B cell (primary cell): ENCODE data around the gene LRP5. TPM values are rescaled to one million over a fixed set of nuclear protein-coding genes. Genes with fewer than 3 reads are reported as not detected.

Experiments
- ATAC-seq: fragments of 200-7000 bp; cut with Tn5 transposase; one replicate; pipeline ENCODE4 v1.10.0; 2021; ENCODE audit warnings: low read depth, mild to moderate bottlenecking, moderate number of reproducible peaks, moderate library complexity
- CTCF ChIA-PET: fragments of 350-600 bp; sonication (Branson Sonifier 250); formaldehyde crosslinking; loops from one replicate; lab custom pipeline; 2021; ENCODE audit warnings: antibody characterized with exemption, inconsistent platforms; lab: Charles Lee
- POLR2A ChIA-PET: fragments of 350-600 bp; sonication (Branson Sonifier 250); formaldehyde crosslinking; loops from one replicate; lab custom pipeline; 2021; ENCODE audit warnings: antibody characterized with exemption; lab: Charles Lee
- DNase-seq: peaks from one replicate; pipeline ENCODE4 v3.0.0; 2013
- H2AFZ ChIP-seq: 2 replicates; pipeline ENCODE4 v1.6.1; 2012; ENCODE audit warnings: mild to moderate bottlenecking, low read depth, low read length; ENCODE audit not compliant: insufficient read depth, poor library complexity, severe bottlenecking
- H3K27ac ChIP-seq, 2 donors: 1 replicate in 1 of 2; 2 replicates in 1 of 2; pipeline ENCODE4 v1.5.1; 2012 to 2013; ENCODE audit warnings: low read length in 2 of 2, mild to moderate bottlenecking in 2 of 2, moderate library complexity in 1 of 2
- H3K27me3 ChIP-seq, 4 experiments: fragments of 200-600 bp in 1 of 4; sonication (generic) in 1 of 4; replicated peaks in 1 of 4; 1 replicate in 2 of 4; 2 replicates in 2 of 4; pipeline versions ENCODE4 v1.6.1 to v1.7.0; 2013 to 2016; ENCODE audit warnings: low read length in 3 of 4, mild to moderate bottlenecking in 2 of 4, mixed read lengths in 1 of 4, moderate library complexity in 1 of 4; ENCODE audit not compliant: insufficient read depth in 4 of 4, control insufficient read depth in 3 of 4; ENCODE audit errors: control extremely low read depth in 1 of 4
- H3K36me3 ChIP-seq, 2 experiments: replicated peaks in 1 of 2; 1 replicate in 1 of 2; 2 replicates in 1 of 2; pipeline versions ENCODE4 v1.6.1 to v1.7.1; 2013; ENCODE audit warnings: low read length in 1 of 2; ENCODE audit not compliant: insufficient read depth in 2 of 2, control insufficient read depth in 1 of 2; ENCODE audit errors: control extremely low read depth in 1 of 2, extremely low read depth in 1 of 2
- H3K4me1 ChIP-seq, 2 donors: fragments of 200-600 bp in 1 of 2; sonication (generic) in 1 of 2; 1 replicate in 1 of 2; 2 replicates in 1 of 2; pipeline versions ENCODE4 v1.5.1 to v1.6.1; 2013 to 2017; ENCODE audit warnings: low read length in 2 of 2; ENCODE audit not compliant: control insufficient read depth in 2 of 2, insufficient read depth in 2 of 2
- H3K4me2 ChIP-seq: replicated peaks from 2 replicates; pipeline ENCODE3; 2012; ENCODE audit warnings: mild to moderate bottlenecking, low read depth, low read length; ENCODE audit not compliant: poor library complexity, severe bottlenecking
- H3K4me3 ChIP-seq, 5 experiments: fragments of 200-600 bp in 1 of 5; sonication (generic) in 1 of 5; 1 replicate in 3 of 5; 2 replicates in 2 of 5; pipeline versions ENCODE4 v1.5.1 to v1.7.0; 2011 to 2016; ENCODE audit warnings: low read length in 4 of 5, mild to moderate bottlenecking in 4 of 5, low read depth in 2 of 5, control low read depth in 1 of 5, moderate library complexity in 1 of 5; ENCODE audit not compliant: insufficient read depth in 1 of 5; ENCODE audit errors: control extremely low read depth in 1 of 5, extremely low read depth in 1 of 5
- H3K79me2 ChIP-seq: fragments of 200-600 bp; sonication (generic); one replicate; pipeline ENCODE4 v1.6.0; 2016; ENCODE audit warnings: low read length; ENCODE audit not compliant: control insufficient read depth, insufficient read depth
- H3K9ac ChIP-seq: fragments of 200-600 bp; sonication (generic); 2 replicates; pipeline ENCODE4 v1.6.1; 2017; ENCODE audit warnings: mild to moderate bottlenecking, low read length, moderate library complexity
- H3K9me3 ChIP-seq, 3 donors: one replicate each; pipeline versions ENCODE4 v1.6.1 to v1.7.1; 2013; ENCODE audit warnings: low read length in 2 of 3; ENCODE audit not compliant: control insufficient read depth in 2 of 3, insufficient read depth in 1 of 3; ENCODE audit errors: control extremely low read depth in 1 of 3
- H4K20me1 ChIP-seq: 2 replicates; pipeline ENCODE4 v1.6.0; 2012; ENCODE audit warnings: mild to moderate bottlenecking, low read length; ENCODE audit not compliant: insufficient read depth, control insufficient read depth, poor library complexity, severe bottlenecking
- H3K27ac Mint-ChIP-seq: one replicate; pipeline ENCODE4 v1.8.0; 2021; ENCODE audit warnings: mixed read lengths
- H3K27me3 Mint-ChIP-seq: one replicate; pipeline ENCODE4 v1.8.0; 2021; ENCODE audit warnings: mixed read lengths
- H3K4me1 Mint-ChIP-seq: one replicate; pipeline ENCODE4 v1.8.0; 2021; ENCODE audit warnings: mixed read lengths
- H3K4me3 Mint-ChIP-seq: one replicate; pipeline ENCODE4 v1.8.0; 2021; ENCODE audit warnings: mixed read lengths
- H3K9me3 Mint-ChIP-seq: one replicate; pipeline ENCODE4 v1.8.0; 2022; ENCODE audit warnings: mixed read lengths; ENCODE audit not compliant: insufficient read depth
- CTCF ChIP-seq: fragments of 200-600 bp; IDR thresholded peaks from one replicate; pipeline ENCODE4 v1.8.0; 2022; ENCODE audit warnings: antibody characterized with exemption, mild to moderate bottlenecking
- EZH2 ChIP-seq: IDR thresholded peaks from 2 replicates; pipeline ENCODE4 v1.6.1; 2012; ENCODE audit warnings: borderline replicate concordance, low read depth, mild to moderate bottlenecking, moderate library complexity, low read length; ENCODE audit not compliant: insufficient read depth, poor library complexity, severe bottlenecking
- WGBS: methylation state at CpG from one replicate; pipeline ENCODE4 v1.1.5; 2013; ENCODE audit warnings: missing lambda C conversion rate; ENCODE audit not compliant: insufficient coverage; 5-methylcytosine and 5-hydroxymethylcytosine counted together
- intact Hi-C: fragments of 100-400 bp; cut with micrococcal nuclease; formaldehyde crosslinking; loops from one replicate; pipeline ENCODE4 v1.10.0; 2022
- polyA plus RNA-seq: library from polyadenylated mRNA; depleted of rRNA; stranded (reverse); fragments of >200 nt; gene quantifications from 2 replicates; pipeline ENCODE4 v1.2.3, GENCODE V29; 2012
- total RNA-seq, 2 donors: library from RNA; stranded (reverse); fragments of 120-200 nt in 1 of 2; gene quantifications; 1 replicate in 1 of 2; 2 replicates in 1 of 2; pipeline versions ENCODE4 v1.2.3 to v1.2.4, GENCODE V29; 2013 to 2022

The LRP5 gene
- total and polyA plus RNA-seq, 2 donors (not counting 1 experiment from before 2014, with no cell fraction given) = 2.4 to 13.9 TPM

DNA sequence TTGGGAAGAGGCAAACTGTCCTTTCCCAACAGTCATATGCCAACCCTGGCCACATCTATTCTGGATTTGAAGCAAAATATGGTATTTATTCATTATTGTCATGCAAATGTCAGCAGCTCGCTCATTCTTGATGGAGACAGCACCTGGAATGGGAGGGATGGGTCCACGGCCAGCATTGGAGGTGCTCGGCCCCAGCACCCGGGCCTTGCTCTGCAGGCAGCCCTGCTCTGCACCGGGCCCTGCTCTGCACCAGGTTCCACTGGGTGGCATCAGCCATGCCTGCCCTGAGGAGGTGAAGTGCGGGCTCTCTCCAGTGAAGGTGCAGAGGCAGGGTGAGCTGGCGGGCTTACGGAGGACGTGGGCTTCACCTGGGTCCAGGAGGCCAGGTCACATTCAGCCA lies 19.8 kb downstream of the LRP5 start:
- Mint-ChIP-seq H3K4me1 (peaks cover 22% of the 10 kb centered on the region), H3K4me3 (no peak overlapping the region), H3K27me3 (peaks cover 7% of the 10 kb centered on the region), H3K9me3 (no peaks in the 10 kb centered on the region), H3K27ac (no peak overlapping the region)
- no peak overlapping the region for H3K4me2 ChIP-seq
- TF ChIP-seq CTCF (no peak), EZH2 (no peak)
- peaks cover 0 to under 1% (median 0%) of the 10 kb centered on the region in 3 donors for H3K9me3 ChIP-seq
- H3K79me2 ChIP-seq = no peaks in the 10 kb centered on the region
- H3K4me3 ChIP-seq = no peak overlapping the region
- no peaks in the 10 kb centered on the region for H3K36me3 ChIP-seq
- H2AFZ ChIP-seq = no peak overlapping the region
- no peaks in the 10 kb centered on the region for H4K20me1 ChIP-seq
- DNase-seq (no peak), ATAC-seq (no peak)
- intact Hi-C loops = no loop called here
- CTCF ChIA-PET = interaction anchor here (1.3 kb wide), 1 partner anchor 56 kb away, joined by 3 read pairs; no protein-coding TSS in a partner anchor
- POLR2A ChIA-PET = no interaction called here
- H3K4me1 ChIP-seq = peaks cover 21 to 27% of the 10 kb centered on the region in 2 donors
- no peak overlapping the region for H3K27ac ChIP-seq
- H3K9ac ChIP-seq = no peak overlapping the region
- WGBS = 93% methylated on average over 7 of the region's 9 CpGs
- peaks cover 0 to 12% (median under 1%) of the 10 kb centered on the region in 4 experiments for H3K27me3 ChIP-seq

DNA sequence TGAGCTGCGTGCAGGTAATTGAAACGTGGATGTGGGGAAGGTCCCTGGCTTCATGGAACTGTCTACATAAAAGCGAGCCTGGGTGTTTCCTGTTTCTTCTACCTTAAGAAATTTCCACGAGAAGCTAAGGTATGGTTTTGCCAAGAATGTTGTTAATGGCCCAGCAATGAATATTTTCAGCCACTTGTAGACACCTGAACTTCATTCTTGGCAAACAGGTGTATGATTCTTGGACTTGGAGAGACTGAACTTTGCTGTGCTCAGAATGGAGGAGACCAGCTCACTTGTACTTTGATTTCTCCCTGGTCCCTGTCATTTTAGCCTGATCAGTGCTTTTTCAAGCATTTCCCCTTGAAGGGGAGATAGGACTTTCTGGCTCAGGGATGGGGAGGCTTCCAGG lies 20.8 kb downstream of the LRP5 start:
- POLR2A ChIA-PET = no interaction called here
- no peak overlapping the region for H2AFZ ChIP-seq
- H3K4me3 Mint-ChIP-seq = no peak overlapping the region
- H3K9me3 ChIP-seq = no peaks in the 10 kb centered on the region
- intact Hi-C loops = no loop called here
- H3K27me3 Mint-ChIP-seq = peaks cover 3% of the 10 kb centered on the region
- CTCF ChIA-PET = no interaction called here
- no peaks in the 10 kb centered on the region for H3K36me3 ChIP-seq
- no peak overlapping the region for H3K4me2 ChIP-seq
- peaks cover 13 to 23% of the 10 kb centered on the region in 2 donors for H3K4me1 ChIP-seq
- no peak overlapping the region for H3K27ac ChIP-seq
- no peak overlapping the region for H3K4me3 ChIP-seq
- H3K9me3 Mint-ChIP-seq = no peaks in the 10 kb centered on the region
- ATAC-seq (no peak), DNase-seq (no peak)
- peaks cover 21% of the 10 kb centered on the region for H3K4me1 Mint-ChIP-seq
- TF ChIP-seq EZH2 = no peak
- TF ChIP-seq CTCF = no peak
- H3K9ac ChIP-seq = no peak overlapping the region
- no peak overlapping the region for H3K27ac Mint-ChIP-seq
- H3K27me3 ChIP-seq = peaks cover 0 to 6% (median 0%) of the 10 kb centered on the region in 4 experiments
- no peaks in the 10 kb centered on the region for H4K20me1 ChIP-seq
- no peaks in the 10 kb centered on the region for H3K79me2 ChIP-seq
- 92% methylated on average over 3 of the region's 4 CpGs for WGBS
